ENCODE measurements around the gene ATF7. TPM values are rescaled to one million over a fixed set of nuclear protein-coding genes. Genes with fewer than 3 reads are reported as not detected.
A peak's percentile ranks its signal among the peaks of the same experiment; 100 is the strongest.

The ATF7 gene
- total and polyA plus RNA-seq, 2 of the 13 experiments (the other 11 are each of a cell fraction or from before 2014, with no cell fraction given) = 9.6 to 16.2 TPM

DNA sequence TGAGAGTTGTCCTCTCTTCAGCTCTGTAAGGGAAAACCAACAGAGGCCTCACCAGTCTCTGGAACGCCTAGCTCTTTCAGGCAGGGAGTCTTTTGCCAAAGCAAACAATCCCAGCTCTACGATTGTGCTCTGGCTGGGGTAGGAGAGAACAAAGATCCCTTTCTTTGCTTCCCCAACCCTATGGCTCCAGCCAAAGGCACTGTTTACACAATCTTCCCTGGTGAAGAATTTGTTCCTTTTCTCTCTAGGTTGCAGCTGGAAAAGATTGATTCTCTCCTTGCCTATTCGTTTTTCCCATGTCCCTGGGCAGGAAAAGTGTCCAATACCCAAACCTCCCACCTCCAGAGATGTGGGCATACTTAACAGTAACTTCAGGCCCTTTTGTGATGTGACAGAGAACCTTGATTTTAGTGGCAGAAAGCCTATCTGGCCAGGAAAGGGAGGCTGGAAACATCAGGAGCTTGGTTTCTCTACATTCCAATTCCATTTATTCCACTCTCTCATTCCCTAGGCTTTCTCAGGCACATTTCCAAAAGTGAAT, 32.9 kb upstream of the ATF7 start (continued):
- TF ChIP-seq, protein P1, sequence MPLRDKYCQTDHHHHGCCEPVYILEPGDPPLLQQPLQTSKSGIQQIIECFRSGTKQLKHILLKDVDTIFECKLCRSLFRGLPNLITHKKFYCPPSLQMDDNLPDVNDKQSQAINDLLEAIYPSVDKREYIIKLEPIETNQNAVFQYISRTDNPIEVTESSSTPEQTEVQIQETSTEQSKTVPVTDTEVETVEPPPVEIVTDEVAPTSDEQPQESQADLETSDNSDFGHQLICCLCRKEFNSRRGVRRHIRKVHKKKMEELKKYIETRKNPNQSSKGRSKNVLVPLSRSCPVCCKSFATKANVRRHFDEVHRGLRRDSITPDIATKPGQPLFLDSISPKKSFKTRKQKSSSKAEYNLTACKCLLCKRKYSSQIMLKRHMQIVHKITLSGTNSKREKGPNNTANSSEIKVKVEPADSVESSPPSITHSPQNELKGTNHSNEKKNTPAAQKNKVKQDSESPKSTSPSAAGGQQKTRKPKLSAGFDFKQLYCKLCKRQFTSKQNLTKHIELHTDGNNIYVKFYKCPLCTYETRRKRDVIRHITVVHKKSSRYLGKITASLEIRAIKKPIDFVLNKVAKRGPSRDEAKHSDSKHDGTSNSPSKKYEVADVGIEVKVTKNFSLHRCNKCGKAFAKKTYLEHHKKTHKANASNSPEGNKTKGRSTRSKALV (CRISPR knock-in tag; IDR thresholded peaks at IDR 0.05) = no peak
- TF ChIP-seq, protein P2, sequence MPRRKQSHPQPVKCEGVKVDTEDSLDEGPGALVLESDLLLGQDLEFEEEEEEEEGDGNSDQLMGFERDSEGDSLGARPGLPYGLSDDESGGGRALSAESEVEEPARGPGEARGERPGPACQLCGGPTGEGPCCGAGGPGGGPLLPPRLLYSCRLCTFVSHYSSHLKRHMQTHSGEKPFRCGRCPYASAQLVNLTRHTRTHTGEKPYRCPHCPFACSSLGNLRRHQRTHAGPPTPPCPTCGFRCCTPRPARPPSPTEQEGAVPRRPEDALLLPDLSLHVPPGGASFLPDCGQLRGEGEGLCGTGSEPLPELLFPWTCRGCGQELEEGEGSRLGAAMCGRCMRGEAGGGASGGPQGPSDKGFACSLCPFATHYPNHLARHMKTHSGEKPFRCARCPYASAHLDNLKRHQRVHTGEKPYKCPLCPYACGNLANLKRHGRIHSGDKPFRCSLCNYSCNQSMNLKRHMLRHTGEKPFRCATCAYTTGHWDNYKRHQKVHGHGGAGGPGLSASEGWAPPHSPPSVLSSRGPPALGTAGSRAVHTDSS (CRISPR knock-in tag; conservative IDR thresholded peaks at IDR 0.05) = no peak
- TF ChIP-seq TP53 (CRISPR knock-in tag; conservative IDR thresholded peaks at IDR 0.05) = no peak
- TF ChIP-seq KAT2B (IDR thresholded peaks at IDR 0.05; ENCODE audit: borderline replicate concordance, low read depth, low read length) = no peak
- TF ChIP-seq PRMT3 (CRISPR knock-in tag; IDR thresholded peaks at IDR 0.05; ENCODE audit: borderline replicate concordance, low read depth) = no peak
- no peak for TF ChIP-seq ZNF782 (CRISPR knock-in tag; IDR thresholded peaks at IDR 0.05; ENCODE audit: borderline replicate concordance)
- no peak for TF ChIP-seq GATA4 (IDR thresholded peaks at IDR 0.05; ENCODE audit: borderline replicate concordance, low read depth)
- no peak for TF ChIP-seq ZBTB10 (CRISPR knock-in tag; IDR thresholded peaks at IDR 0.05; ENCODE audit: borderline replicate concordance)
- TF ChIP-seq, protein P3, sequence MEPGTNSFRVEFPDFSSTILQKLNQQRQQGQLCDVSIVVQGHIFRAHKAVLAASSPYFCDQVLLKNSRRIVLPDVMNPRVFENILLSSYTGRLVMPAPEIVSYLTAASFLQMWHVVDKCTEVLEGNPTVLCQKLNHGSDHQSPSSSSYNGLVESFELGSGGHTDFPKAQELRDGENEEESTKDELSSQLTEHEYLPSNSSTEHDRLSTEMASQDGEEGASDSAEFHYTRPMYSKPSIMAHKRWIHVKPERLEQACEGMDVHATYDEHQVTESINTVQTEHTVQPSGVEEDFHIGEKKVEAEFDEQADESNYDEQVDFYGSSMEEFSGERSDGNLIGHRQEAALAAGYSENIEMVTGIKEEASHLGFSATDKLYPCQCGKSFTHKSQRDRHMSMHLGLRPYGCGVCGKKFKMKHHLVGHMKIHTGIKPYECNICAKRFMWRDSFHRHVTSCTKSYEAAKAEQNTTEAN (CRISPR knock-in tag; conservative IDR thresholded peaks at IDR 0.05) = 0 out of 2 replicates have a peak, but pooled peaks have one; percentile 53
- TF ChIP-seq TCF7L2 (IDR thresholded peaks at IDR 0.05; ENCODE audit: low read depth, low read length) = no peak
- peak; percentile 29; the same call in 1 of the 2 replicates for TF ChIP-seq ZMYM4 (CRISPR knock-in tag; IDR thresholded peaks at IDR 0.05)
- TF ChIP-seq ZFP1 (CRISPR knock-in tag; IDR thresholded peaks at IDR 0.05) = 0 out of 2 replicates have a peak, but pooled peaks have one; percentile 25
- no peak for TF ChIP-seq ZNF10 (CRISPR knock-in tag; IDR thresholded peaks at IDR 0.05; ENCODE audit: borderline replicate concordance, low read depth)
- TF ChIP-seq KLF9 (CRISPR knock-in tag; IDR thresholded peaks at IDR 0.05; ENCODE audit: low read depth) = no peak
- TF ChIP-seq RAD51 (IDR thresholded peaks at IDR 0.05; ENCODE audit: borderline replicate concordance) = no peak
- no peak for TF ChIP-seq ZSCAN25 (CRISPR knock-in tag; IDR thresholded peaks at IDR 0.05)
- no peak for TF ChIP-seq NBN (conservative IDR thresholded peaks at IDR 0.05)
- TF ChIP-seq ZNF468 (CRISPR knock-in tag; IDR thresholded peaks at IDR 0.05) = no peak
- TF ChIP-seq ARID2 (CRISPR knock-in tag; IDR thresholded peaks at IDR 0.05; ENCODE audit: borderline replicate concordance) = no peak
- TF ChIP-seq ZNF160 (CRISPR knock-in tag; IDR thresholded peaks at IDR 0.05) = no peak
- TF ChIP-seq SNRNP70 (IDR thresholded peaks at IDR 0.05; ENCODE audit: low read depth, low read length) = no peak
- TF ChIP-seq CHD4 (IDR thresholded peaks at IDR 0.05; ENCODE audit: borderline replicate concordance, low read length) = no peak

All from HepG2 (cell line).